ENCODE measurements around the gene F10.

Gene F10

DNA sequence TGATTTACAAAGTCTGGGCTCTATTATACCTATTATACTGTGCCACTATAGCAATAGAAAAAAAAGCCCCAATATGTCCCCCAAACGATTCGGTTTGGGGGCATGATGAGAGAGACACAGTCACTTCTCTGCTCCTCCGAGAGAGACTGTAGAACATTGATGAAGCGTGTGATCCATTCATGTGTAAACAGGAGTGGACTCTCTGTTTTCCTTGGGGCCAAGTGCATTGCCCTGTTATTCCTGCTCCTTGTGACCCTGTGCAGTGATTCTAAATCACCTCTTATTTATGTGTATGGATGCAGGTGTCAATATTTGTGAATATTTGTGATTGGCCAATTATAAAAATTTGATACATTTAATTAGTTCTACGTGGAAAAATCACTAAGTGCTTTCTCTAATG lies 17.0 kb downstream of the F10 start:
- no peak for DNase-seq

DNA sequence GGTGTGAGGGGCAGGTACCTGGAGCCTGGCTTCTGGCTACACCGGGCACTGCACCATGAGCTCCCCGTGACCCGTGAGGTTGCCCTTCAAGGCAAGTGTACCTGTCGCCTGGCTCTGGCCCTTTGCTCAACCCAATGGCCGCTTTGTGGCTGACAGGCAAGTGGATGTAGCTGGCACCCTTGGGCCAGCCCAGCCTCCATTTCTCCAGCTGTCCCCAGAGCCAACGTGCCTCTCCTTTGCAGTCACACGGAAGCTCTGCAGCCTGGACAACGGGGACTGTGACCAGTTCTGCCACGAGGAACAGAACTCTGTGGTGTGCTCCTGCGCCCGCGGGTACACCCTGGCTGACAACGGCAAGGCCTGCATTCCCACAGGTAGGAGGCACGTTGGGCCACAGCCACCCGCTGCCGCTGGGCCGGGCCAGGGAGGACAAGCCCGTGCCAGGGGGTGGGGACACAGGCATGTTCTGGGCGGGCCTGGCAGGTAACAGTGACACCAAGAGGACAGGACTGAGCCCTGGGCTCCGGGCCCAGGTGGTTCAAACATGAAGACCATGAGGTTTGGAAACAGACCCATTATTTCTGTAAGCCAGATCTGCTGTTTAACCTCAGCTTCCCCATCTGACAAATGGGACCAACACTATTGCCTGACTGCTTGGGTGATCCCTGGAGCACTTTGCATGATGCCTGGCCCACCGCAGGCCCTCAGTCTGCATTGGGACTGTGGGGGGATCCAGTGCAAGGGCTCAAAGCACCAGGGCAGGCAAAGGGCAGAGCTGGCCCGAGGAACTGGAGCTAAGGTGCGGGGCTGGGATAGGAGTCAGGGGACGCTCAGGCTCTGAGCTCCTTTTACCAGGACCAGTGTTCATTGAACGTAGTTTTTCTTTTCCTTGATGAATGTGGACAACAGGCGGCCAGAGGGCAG lies 18.3 kb downstream of the F10 start:
- no peak for DNase-seq

DNA sequence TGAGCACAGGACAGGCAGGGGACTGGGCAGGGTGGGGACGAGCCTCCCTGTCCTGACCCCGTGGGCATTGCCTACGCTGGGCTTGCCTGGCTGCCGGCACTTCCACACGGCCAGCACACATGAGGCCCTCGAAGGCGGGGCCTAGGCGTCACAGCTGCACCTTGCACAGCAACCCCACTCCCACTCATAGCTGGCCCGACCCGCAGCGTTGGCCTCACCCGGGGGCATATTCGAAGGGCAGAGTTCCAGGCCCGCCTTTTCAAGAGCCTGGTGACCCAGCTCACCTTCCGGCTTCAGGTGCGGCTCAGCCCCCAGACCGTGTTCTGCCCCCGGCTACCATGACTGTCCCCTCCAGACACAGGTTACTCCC lies 19.0 kb downstream of the F10 start:
- no peak for DNase-seq

DNA sequence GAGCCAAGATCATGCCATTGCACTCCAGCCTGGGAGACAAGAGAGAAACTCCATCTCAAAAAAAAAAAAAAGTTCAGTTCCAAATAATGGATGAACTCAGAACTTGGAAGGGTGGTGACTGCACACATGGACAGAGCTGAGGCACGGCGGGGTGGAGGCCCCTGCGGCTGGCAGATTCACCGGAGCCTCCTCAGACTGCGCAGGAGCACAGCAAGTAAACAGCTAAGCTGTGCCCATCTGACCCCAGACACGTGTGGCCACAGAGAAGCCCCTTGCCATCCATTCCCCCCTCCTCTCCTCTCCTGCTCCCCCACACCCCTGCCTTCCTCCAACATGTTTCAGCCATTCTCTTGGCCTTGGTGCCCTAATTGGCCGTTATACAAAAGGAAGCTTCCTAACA lies 20.3 kb downstream of the F10 start:
- DNase-seq: no peak

DNA sequence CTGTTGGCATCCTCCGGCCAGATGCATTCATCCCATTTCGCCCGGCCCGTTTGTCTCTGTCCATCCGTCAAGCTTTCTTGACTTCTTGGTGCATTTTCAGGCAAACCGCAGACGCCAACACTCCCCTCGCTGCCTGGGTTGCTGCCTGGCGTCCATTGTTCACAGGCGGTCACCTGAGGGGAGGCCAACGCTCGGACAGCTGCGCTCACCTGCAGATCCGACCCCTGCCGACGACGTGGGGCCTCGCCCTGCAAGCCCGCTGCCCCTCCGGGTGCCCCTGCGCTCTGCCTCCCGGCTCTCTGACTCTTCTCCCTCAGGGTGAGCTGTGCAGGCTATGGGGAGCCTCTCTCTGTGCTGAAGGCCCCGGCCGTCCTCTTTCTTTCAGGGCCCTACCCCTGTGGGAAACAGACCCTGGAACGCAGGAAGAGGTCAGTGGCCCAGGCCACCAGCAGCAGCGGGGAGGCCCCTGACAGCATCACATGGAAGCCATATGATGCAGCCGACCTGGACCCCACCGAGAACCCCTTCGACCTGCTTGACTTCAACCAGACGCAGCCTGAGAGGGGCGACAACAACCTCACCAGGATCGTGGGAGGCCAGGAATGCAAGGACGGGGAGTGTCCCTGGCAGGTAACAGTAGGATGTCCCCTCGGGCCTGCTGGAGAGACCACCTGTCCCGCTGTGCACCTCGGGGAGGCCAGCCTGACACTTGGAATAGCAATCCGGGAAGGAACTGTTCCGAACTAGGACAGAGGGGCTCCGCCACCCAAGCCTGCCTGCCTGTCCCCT lies 21.1 kb downstream of the F10 start:
- no peak for DNase-seq

DNA sequence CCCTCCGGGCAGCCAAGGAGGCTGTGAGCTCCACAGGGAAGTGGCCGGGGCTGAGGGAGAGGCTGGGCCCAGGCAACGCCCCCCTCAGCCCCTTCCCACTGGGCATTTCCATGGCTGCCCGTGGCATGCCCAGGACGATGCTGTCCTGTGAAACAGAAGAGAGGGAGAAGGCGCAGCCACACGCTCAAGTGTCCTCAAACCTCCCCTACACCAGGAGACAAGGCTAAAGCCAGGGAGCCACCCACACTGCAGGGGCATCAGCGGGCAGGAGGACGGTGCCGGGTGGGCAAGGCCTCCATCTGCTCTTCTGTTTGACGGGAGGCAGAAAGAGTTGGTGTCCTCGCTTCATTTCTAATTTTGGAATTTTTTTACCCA lies 21.6 kb downstream of the F10 start:
- no peak for DNase-seq

DNA sequence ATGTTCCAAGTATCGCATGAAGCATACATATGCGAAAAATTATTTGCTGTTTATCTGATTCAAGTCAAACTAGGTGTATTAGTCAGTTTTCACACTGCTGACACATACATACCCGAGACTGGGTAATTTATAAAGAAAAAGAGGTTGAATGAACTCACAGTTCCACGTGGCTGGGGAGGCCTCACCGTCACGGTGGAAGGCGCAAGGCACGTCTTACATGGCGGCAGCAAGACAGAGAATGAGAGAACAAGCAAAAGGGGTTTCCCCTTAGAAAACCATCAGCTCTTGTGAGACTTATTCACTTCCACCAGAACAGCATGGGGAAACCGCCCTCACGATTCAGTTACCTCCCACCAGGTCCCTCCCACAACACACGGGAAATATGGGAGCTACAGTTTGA lies 22.9 kb downstream of the F10 start:
- no peak for DNase-seq

DNA sequence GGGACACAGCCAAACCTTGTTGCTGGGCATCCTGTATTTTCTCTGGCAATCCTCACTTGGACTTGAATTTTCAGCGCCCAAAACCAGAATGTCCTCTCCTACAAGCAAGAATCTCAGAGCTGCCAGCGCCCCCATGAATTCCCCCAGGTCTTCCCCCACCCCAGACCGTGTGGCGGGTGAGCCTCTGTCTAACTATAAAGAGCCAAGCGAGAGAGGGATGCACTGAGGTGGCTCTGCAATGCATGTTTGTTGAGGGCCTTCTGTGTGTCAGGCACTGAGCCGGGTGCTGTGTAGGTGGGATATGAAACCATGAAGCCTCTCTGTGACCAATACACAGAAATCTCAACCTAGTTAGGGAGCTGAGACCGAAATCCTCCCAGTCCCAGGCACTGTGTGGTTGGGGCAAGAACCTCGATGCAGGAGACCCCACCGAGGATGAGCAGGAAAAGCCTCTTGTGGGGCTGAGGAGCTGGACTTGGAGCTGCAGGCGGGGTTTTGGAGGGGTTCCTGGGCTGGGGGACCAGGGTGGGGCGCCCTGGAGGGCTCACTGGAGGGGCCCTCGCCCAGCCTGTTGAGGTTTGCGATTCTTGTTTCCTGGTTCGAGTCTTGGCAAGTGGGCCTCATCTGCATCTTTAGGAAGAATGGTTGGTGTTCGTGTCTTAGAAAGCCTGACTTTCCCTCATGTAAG lies 23.5 kb downstream of the F10 start:
- no peak for DNase-seq

DNA sequence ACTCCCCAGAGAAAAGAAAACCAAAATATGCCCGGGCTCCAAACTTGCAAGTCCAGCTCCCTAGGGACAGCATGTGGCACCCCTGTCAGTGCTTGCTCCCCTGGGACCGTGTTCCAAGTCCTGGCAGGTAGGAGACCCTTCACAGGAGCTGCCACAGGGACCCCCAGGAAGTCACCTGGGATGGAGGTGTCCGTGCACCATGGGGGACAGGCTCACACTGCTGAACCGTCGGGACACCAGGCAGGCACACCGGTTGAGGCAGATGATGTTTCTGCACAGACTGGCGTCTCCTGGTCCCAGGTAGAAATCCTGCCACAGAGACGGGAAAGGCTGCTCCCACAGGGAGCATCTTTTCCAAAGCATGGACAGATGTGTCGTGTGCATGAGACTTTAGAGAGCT lies 24.2 kb downstream of the F10 start:
- DNase-seq: no peak

DNA sequence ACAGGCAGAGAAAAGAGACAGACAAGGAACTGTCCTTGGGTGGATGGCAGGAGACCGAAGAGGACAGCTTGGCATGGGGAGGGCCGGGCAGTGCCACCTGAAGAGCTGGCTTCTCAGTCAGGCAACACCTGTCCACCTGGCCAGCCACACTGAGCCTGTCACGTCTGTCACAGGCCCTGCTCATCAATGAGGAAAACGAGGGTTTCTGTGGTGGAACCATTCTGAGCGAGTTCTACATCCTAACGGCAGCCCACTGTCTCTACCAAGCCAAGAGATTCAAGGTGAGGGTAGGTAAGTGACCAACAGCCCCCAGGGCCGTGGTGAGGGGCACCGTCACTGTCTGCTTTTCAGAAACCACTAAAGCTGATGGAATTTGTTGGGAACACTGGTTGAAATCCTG lies 24.6 kb downstream of the F10 start:
- no peak for DNase-seq

DNA sequence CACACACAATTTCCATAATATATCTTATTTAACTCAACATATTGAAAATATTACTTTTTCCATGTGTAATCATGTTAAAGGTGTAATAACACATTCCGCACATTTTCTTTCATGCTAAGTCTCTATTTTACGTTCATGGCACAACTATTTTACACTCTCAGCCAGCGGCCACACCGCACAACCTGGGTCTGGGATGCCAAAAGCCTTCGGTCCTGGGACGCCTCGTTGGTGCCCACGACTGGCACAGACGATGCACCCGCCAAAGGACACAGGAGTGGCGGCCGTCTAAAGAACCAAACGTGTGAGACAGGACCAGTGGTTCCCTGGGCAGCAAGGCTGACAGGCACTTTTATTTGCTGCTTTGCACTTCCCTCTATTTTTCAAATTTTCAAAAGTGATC lies 25.8 kb downstream of the F10 start:
- DNase-seq: no peak

DNA sequence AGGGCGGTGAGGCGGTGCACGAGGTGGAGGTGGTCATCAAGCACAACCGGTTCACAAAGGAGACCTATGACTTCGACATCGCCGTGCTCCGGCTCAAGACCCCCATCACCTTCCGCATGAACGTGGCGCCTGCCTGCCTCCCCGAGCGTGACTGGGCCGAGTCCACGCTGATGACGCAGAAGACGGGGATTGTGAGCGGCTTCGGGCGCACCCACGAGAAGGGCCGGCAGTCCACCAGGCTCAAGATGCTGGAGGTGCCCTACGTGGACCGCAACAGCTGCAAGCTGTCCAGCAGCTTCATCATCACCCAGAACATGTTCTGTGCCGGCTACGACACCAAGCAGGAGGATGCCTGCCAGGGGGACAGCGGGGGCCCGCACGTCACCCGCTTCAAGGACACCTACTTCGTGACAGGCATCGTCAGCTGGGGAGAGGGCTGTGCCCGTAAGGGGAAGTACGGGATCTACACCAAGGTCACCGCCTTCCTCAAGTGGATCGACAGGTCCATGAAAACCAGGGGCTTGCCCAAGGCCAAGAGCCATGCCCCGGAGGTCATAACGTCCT lies 26.4 kb downstream of the F10 start:
- no peak for DNase-seq

DNA sequence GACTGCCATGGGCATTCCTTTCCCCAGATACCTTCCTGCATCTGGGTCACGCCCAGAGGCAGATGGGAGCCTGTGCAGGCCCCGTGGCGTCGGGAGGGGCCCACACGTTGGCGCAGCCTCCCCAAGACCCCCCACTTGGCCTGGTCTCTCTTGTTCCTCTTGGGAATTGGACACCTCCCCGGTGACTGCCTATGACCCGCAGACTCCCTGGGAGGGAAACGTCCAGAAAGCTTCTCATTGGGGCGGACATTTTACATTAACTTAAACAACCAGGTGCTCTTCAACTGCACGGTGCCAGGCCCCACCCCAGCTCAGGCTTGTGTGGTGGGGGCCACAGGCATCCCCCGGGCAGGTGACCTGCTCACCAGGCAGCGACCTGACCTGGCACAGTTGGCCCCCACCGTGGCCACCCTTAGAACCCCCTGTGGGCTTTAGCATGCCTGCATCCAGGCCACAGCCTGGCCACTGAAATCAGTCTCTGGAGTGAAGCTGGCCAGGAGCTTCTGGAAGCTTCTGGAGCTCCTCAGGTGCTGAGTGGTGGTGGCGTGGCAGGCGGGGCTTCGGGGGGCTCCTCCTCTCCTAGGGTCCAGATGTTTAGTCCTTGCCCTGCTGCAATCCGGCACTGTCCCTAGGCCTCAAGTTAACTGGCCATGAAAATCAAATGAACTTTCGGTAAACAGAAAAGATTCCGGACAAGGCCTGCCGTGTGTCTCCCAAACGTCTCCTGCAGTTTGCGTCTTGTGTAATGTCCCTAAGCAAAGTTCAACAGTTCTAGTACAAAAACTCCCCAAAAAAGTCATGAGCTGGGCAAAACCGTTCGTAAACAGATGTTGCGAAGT lies 27.3 kb downstream of the F10 start:
- no peak for DNase-seq

DNA sequence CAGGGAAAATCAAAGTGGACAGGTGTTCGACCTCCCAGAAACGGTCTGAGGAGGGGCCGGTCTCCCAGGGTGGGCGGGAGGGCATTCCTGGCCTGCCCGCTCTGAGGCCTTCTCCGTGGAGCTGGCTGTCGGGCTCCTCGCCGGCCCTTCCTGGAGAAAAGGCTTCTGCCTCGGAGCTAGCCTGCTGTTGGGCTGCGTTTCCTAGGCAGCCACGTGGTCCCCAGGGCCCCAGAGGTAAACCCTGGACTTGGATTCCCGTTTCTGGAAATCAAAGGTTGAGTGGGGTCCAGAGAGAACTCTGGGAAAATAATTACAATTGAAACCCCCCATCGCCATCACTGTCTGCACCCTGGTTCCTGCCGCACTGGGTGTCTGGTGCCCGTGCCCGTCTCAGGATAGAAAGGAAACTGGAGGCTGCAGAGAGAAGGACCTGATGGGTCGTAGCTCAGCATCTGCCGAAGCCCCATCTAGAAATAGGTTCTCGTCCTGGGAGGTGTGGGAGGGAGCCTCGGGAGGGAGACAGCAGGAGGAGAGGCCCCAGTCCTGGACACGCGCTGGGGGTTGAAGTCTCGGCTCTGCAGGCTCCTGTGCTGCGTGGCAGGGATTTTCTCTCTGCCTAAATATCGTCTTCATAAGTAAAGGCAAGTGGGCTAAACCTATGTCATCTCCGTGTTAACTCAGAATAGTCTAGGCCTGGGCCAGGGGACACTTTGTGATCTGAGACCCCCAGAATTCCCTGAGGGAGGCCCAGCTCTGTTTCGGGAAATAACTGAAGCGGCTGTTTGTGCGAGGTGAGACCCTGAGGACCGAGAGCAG lies 28.2 kb downstream of the F10 start:
- no peak for DNase-seq

DNA sequence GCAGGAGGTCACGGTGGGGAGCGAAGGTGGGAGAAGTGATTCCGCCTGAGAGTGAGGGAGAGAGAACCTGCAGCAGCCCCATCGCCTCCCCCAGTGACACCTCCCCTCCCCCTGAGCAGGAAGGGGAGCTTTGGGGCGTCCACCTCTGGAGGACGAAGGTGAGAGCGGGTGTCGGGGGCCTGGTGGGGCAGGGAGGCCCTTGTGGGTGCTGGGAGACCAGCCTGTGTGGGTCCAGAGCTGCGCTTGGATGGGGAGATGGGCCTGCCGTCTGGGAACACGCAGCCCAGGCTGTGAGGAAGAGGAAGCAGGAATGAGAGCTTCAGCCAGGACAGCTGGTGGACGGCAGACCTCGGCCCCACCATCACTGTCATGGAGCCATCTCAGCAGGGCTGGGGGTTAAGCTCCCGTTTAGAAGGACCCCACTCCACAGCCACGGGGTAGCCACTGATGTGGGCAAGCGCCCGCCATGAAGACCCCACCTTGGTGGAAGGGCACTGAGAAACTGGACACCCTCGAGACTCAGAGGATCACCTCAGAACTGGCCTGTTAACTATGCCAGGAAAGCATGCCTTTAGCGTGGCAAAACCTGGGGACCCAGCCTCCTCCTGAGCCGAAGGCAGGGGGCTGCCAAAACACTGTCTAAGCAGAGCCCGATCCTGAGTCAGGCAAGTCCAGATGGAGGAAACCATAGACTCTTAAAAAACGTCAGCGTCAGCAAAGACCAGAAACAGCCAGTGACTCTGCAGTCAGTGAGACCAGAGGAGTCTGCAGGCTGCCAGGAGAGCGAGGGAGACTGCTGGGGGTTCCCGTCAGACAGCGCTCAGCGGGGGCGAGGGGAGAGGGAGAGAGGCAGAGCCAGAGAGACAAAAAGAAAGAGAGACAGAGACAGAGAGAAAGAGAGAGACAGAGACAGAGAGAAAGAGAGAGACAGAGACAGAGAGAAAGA lies 29.4 kb downstream of the F10 start:
- DNase-seq: peak; percentile 24

DNA sequence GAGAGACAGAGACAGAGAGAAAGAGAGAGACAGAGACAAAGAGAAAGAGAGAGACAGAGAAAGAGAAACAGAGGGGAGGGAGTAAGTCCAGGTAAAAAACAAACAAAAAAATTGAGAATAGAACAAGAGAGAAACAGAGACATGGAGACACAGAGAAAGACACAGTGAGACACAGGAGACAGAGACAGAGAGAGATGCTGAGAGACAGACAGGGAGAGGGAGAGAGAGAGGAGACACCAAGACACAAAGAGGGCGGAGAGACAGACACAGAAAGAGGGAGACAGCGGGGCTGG lies 30.0 kb downstream of the F10 start:
- no peak for DNase-seq

DNA sequence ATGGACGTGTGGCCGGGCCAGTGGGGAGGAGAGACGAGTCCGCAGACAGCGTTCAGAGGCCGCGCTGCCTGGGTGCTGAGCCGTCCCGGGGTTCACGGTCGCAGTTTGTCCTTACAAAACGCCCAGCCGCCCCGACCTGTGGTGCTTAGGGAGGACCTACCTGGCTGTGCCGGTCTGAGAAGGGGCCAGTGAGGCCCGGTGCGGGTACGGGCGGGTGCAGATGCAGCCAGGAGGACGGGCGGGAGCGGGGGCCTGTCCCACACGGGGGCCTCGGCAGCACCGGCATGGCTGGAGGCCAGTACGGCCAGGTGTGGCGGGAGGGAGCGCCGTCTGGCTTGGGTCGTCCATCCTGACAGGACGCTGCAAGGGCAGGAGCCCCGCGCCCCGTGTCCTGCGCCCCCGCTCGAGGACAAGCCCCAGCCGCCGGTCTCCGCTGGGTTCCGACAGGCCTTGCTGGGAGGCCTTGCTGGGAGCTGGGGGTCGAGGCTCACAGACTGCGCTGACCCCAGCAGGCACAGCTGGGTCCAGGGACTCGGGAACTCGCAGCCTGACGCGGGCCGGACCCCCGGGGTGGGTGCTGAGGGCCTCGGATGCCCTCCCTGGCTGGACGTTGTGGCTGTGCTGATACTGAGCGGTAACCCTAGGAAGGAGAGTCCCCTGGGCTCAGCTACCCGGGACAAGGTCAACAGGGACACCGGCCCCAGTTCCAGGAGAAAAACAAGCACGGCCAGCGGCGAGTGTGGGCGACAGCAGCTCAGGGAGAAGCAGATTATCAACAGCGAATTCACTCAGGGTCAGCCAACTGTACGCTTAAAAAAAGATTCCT lies 30.6 kb downstream of the F10 start:
- peak; percentile 30 for DNase-seq

DNA sequence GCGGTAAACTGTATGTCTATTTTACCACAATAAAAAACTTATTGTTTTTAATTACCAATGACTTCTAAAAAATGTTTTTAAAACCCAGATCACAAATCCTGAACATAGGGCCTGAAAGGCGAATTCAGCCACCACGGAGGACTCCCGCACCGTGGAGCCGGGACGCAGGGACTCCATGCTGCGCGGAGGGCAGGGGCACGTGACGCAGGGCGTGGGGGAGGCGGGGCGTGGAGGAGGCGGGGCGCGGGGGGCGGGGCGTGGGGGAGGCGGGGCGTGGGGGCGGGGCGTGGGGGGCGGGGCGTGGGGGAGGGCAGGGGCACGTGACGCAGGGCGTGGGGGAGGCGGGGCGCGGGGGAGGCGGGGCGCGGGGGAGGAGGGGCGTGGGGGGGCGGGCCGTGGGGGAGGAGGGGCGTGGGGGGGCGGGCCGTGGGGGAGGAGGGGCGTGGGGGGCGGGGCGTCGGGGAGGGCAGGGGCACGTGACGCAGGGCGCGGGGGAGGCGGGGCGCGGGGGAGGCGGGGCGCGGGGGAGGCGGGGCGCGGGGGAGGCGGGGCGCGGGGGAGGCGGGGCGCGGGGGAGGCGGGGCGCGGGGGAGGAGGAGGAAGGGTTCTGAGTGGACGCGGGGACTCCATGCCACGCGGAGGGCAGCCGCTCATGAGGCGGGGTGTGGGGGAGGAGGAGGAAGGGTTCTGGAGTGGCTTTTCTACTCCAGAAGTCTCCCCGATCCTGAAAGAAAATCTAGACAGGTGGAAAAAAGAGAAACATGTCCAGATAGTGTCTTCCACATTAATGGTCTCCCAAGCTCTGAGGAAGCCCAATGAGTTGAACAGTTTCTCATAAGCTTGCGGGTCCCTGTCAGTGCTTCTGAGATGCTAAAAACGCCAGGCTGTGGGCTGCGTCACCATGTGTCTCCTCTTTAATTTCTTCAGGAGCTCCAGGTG lies 31.5 kb downstream of the F10 start:
- DNase-seq: peak; percentile 79

Measured in CD4-positive, alpha-beta T cell treated with Interleukin-17A for 4 hours (primary cell).